GM10847 (cell line): ENCODE results near the gene ODAD4.
A peak's percentile ranks its signal among the peaks of the same experiment; 100 is the strongest.

Experiments
- POLR2A ChIP-seq: IDR thresholded peaks from 2 replicates; pipeline ENCODE4 v1.6.1; 2011; ENCODE audit not compliant: insufficient read length; ENCODE audit errors: extremely low read depth

Gene ODAD4

GRCh38 chr17:41906465-41907184 lies 23.8 kb upstream of the ODAD4 start:
- TF ChIP-seq POLR2A = no peak

GRCh38 chr17:41907185-41907556 lies 23.2 kb upstream of the ODAD4 start:
- no peak for TF ChIP-seq POLR2A

- TF ChIP-seq POLR2A = no peak
These were observed 22.5 kb upstream of the ODAD4 start for GRCh38 chr17:41907633-41908539.

- no peak for TF ChIP-seq POLR2A
These were observed 21.3 kb upstream of the ODAD4 start for GRCh38 chr17:41909088-41909487.

- TF ChIP-seq POLR2A = no peak
These were observed 19.6 kb upstream of the ODAD4 start for GRCh38 chr17:41910701-41911391.

GRCh38 chr17:41912925-41913324 lies 17.5 kb upstream of the ODAD4 start:
- no peak for TF ChIP-seq POLR2A

- TF ChIP-seq POLR2A = no peak
These were observed 16.6 kb upstream of the ODAD4 start for GRCh38 chr17:41913798-41914197.

- TF ChIP-seq POLR2A = no peak
These were observed 16.1 kb upstream of the ODAD4 start for GRCh38 chr17:41914358-41914766.

- TF ChIP-seq POLR2A = no peak
These were observed 15.4 kb upstream of the ODAD4 start for GRCh38 chr17:41915020-41915419.

- TF ChIP-seq POLR2A = no peak
These were observed 14.9 kb upstream of the ODAD4 start for GRCh38 chr17:41915566-41915965.

GRCh38 chr17:41917192-41917591 lies 13.2 kb upstream of the ODAD4 start:
- no peak for TF ChIP-seq POLR2A

GRCh38 chr17:41917679-41918313 lies 12.6 kb upstream of the ODAD4 start:
- no peak for TF ChIP-seq POLR2A

GRCh38 chr17:41918314-41919164 lies 11.9 kb upstream of the ODAD4 start, which contains the start of gene ACLY:
Gene ACLY, minus strand, starts transcription at chr17:41918951. Its CDS starts 5,078 bp downstream, at chr17:41913873.
- peak; percentile 77 for TF ChIP-seq POLR2A

- TF ChIP-seq POLR2A = no peak
These were observed 11.1 kb upstream of the ODAD4 start for GRCh38 chr17:41919165-41919817.
